ENCODE data around the gene KIAA0513. TPM values are rescaled to one million over a fixed set of nuclear protein-coding genes. Genes with fewer than 3 reads are reported as not detected.

Gene KIAA0513, protein sequence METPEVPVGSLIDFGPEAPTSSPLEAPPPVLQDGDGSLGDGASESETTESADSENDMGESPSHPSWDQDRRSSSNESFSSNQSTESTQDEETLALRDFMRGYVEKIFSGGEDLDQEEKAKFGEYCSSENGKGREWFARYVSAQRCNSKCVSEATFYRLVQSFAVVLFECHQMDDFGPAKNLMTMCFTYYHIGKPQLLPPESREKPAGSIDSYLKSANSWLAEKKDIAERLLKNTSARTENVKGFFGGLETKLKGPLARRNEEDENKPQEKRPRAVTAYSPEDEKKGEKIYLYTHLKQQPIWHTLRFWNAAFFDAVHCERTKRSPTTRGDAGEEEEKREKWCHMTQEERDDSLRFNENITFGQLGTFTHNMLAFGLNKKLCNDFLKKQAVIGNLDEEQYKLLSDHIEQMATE
- polyA plus RNA-seq (2012; ENCODE audit: low read depth, missing spikeins) = 7.1 TPM

DNA sequence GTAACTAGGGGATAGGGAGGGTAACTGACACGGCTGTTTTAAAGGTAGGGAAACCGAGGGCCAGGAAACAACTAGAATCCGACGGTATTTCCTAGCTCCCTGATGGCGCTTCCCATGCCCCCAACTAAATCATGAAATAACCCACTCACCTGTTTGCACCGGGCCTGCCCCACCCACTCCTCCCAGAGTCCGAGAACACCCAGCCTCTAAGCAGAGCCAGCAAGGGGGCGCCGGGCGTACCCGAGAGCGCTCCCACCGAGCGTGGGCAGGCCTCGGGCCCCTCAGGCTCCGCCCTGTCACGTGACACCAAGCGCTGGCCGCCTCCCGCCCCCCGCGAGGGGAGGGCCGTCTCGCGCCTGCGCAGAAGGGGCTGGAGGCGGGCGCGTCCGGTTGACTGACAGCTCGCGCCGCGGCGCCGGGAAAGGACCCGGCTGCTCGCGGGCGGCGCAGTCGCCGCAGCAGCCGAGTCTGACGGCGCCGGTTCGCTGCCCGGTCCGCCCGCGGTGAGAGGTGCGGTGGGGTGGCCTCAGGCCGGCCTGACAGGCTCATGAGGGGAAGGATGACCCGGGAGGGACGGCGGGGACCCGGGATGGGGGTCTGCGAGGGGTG, at the start of gene KIAA0513:
Gene KIAA0513 (plus strand): TSS at position 447 of the 609 bp plus-strand sequence. CDS start 39,277 bp downstream, outside the sequence.
- DNase-seq (ENCODE audit: insufficient read length, low spot score) = peak; percentile 94
- TF ChIP-seq SPI1 (IDR thresholded peaks at IDR 0.05; ENCODE audit: low read depth, low read length) (no peak), POU2F2 (IDR thresholded peaks at IDR 0.05; ENCODE audit: low read depth, low read length) (no peak), POLR2AphosphoS5 (IDR thresholded peaks at IDR 0.05; ENCODE audit: low read depth, low read length) (no peak), PAX5 (IDR thresholded peaks at IDR 0.05; ENCODE audit: insufficient read depth, low read length, severe bottlenecking) (peak; percentile 47), TAF1 (IDR thresholded peaks at IDR 0.05; ENCODE audit: low read depth, low read length) (no peak), POLR2A (IDR thresholded peaks at IDR 0.05; ENCODE audit: low read depth, low read length) (0 out of 2 replicates have a peak, but pooled peaks have one; percentile 24)
- FAIRE-seq = peak; percentile 97

DNA sequence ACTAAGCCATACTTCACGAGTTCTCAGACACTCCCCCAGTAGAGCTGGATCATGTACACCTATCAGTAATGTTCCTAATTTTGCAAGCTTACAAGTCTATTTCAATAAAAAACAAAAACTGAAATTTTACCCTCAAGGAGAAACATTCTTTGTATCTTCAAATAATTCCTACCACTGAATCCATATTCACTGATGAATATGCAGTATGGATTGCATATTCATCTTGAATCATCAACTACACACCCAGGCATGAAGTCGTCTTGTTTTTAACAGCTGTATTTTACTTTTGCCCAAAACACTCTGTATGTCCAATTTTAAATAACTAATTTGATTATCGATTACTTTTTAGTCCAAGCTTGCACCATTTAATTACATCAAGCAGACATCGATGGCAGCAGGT, 48.1 kb upstream of the KIAA0513 start:
- no peak for FAIRE-seq
- TF ChIP-seq SPI1 (IDR thresholded peaks at IDR 0.05; ENCODE audit: low read depth, low read length) (no peak), POLR2A (IDR thresholded peaks at IDR 0.05; ENCODE audit: low read depth, low read length) (no peak)
- no peak for DNase-seq (ENCODE audit: insufficient read length, low spot score)

DNA sequence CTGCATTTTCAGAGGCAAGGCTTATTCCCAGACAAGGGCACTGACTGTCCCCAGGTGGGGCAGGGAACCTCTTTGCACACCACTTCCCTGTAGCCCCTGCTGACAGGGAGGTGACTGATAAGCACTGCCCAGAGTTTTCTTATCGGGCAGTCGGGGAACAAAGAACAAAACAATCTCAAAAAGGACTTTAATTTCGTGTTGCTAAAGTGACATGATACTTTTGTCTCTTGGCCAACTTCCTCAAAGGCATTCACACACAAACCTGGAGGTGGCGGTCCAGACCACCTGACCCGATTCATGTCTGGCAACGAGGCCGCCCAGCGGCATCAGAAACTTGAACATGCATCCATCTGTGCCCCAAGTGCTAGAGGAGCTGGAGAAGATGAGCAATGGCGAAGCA, 45.2 kb upstream of the KIAA0513 start:
- no peak for DNase-seq (ENCODE audit: insufficient read length, low spot score)
- FAIRE-seq = no peak
- TF ChIP-seq SPI1 (IDR thresholded peaks at IDR 0.05; ENCODE audit: low read depth, low read length) (no peak), POU2F2 (IDR thresholded peaks at IDR 0.05; ENCODE audit: low read depth, low read length) (no peak)

DNA sequence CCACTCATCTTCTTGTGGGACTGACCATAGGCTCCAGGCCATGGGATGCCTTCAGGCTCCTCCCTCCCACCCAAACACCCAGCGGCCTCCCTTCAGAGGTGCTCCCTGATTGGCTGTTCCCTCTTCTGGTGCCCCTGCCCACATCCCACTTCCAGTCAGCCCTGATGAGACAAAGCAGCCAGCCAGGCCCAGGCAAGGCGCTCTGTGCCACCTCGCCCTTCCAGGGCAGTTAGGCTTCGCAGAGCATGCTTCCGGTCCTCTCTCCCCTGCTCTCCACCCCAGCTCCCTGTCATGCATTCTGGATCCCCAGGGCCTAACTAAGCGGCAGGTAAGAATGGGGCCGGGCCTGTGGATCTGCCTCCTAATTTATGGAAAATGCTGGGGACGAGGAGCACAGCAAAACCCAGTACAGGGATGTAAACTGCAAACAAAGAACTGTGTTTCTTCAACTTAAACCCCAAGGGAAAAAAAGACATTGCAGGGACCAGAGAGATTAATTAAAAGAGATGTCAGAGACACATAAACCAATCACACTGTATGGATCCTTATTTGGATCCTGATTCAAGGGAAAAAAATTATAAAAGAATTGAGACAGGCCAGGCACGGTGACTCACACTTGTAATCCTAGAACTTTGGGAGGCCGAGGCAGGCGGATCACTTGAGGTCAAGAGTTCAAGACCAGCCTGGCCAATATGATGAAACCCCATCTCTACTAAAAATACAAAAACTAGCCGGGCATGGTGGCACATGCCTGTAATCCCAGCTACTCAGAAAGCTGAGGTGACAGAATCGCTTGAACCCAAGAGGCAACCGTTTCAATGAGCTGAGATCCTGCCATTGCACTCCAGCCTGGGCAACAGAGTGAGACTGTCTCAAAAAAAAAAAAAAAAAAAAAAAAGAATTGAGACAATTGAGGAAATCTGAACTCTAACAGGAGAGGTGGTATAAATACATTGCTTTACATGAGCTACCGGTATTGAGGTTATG, 42.2 kb upstream of the KIAA0513 start:
- TF ChIP-seq POLR2AphosphoS5 (IDR thresholded peaks at IDR 0.05; ENCODE audit: low read depth, low read length) (no peak), POU2F2 (IDR thresholded peaks at IDR 0.05; ENCODE audit: low read depth, low read length) (no peak), TAF1 (IDR thresholded peaks at IDR 0.05; ENCODE audit: low read depth, low read length) (no peak), PAX5 (IDR thresholded peaks at IDR 0.05; ENCODE audit: insufficient read depth, low read length, severe bottlenecking) (no peak), POLR2A (IDR thresholded peaks at IDR 0.05; ENCODE audit: low read depth, low read length) (no peak), SPI1 (IDR thresholded peaks at IDR 0.05; ENCODE audit: low read depth, low read length) (no peak)
- FAIRE-seq (no peak), DNase-seq (ENCODE audit: insufficient read length, low spot score) (no peak)

DNA sequence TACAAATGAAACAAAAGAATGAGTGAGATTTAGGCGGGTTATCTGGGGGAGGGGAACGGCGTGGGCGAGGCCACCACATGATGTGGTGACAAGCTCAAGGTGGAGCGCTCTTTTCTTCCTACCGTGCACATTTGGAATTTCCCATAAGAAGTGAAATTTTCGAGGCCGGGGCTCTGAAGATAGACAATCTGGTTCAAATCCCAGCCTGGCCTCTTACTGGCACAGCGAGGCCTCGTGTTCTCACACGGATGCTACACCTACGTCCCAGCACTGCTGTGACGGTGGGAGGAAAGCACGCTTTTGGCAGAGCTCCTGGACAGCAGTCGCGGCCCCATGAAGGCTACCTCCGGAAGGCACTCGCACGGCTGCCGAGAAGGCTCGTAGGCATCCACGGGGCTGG, 41.5 kb upstream of the KIAA0513 start:
- TF ChIP-seq POU2F2 (IDR thresholded peaks at IDR 0.05; ENCODE audit: low read depth, low read length) (no peak), POLR2A (IDR thresholded peaks at IDR 0.05; ENCODE audit: low read depth, low read length) (no peak), PAX5 (IDR thresholded peaks at IDR 0.05; ENCODE audit: insufficient read depth, low read length, severe bottlenecking) (no peak), POLR2AphosphoS5 (IDR thresholded peaks at IDR 0.05; ENCODE audit: low read depth, low read length) (no peak), TAF1 (IDR thresholded peaks at IDR 0.05; ENCODE audit: low read depth, low read length) (no peak), SPI1 (IDR thresholded peaks at IDR 0.05; ENCODE audit: low read depth, low read length) (no peak)
- no peak for FAIRE-seq
- DNase-seq (ENCODE audit: insufficient read length, low spot score) = no peak

DNA sequence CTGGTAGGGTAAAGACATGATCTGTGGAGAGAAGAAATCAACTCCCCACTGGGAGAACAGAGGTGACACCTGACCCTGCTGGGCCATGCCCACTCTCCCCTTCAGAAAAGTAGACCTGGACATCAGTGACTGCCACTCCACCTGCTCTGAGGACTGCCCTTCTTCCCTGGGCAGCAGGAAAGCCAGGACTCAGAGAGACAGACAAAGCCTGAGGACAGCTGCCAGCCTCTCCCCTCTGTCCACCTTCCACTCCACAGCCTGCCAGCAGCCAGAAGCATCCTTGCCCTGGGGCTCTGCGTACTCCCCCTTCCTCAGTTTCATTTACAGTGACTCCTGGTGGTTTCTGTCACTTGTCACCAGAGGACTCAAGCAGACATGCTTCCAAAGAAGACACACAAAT, 40.7 kb upstream of the KIAA0513 start:
- TF ChIP-seq POLR2A (IDR thresholded peaks at IDR 0.05; ENCODE audit: low read depth, low read length) = no peak
- FAIRE-seq (no peak), DNase-seq (ENCODE audit: insufficient read length, low spot score) (no peak)

DNA sequence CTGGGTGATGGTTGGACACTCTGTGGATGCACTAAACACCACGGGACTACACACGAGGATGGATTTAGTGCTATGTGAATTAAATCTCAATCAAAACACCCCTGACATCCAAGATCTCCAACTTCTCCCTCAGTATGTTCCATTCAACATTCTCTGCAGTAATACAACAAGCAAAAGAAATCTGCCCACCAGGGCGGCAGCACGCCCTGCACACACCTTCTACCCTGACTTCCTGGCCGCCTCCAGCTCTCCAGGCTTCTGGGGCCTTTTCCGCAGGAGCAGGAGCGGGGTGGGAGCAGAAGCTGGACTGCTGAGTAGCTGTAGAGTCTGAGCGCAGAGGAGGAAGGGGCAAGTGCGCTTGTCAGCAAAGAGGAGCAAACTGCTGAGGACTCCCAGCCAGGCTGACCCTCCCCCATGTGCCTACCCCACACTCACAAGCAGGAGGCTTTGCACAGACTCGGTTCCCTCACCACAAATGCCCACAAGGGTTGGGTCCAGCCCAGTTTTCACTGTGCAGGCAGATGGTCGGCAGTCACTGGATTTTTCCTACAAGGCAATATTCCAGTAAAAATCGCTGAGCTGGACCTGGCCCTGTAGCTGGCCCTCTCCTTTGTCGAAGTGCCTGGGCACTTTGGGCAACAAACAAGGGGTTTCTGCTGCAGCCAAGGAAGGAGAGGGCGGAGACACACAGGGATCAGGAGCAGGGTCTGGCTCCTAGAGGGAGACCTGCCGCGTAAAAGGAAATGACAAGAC, 39.1 kb upstream of the KIAA0513 start:
- DNase-seq (ENCODE audit: insufficient read length, low spot score) = no peak
- TF ChIP-seq PAX5 (IDR thresholded peaks at IDR 0.05; ENCODE audit: insufficient read depth, low read length, severe bottlenecking) (no peak), POLR2AphosphoS5 (IDR thresholded peaks at IDR 0.05; ENCODE audit: low read depth, low read length) (no peak), TAF1 (IDR thresholded peaks at IDR 0.05; ENCODE audit: low read depth, low read length) (no peak), SPI1 (IDR thresholded peaks at IDR 0.05; ENCODE audit: low read depth, low read length) (no peak), POU2F2 (IDR thresholded peaks at IDR 0.05; ENCODE audit: low read depth, low read length) (no peak), POLR2A (IDR thresholded peaks at IDR 0.05; ENCODE audit: low read depth, low read length) (no peak)
- no peak for FAIRE-seq

DNA sequence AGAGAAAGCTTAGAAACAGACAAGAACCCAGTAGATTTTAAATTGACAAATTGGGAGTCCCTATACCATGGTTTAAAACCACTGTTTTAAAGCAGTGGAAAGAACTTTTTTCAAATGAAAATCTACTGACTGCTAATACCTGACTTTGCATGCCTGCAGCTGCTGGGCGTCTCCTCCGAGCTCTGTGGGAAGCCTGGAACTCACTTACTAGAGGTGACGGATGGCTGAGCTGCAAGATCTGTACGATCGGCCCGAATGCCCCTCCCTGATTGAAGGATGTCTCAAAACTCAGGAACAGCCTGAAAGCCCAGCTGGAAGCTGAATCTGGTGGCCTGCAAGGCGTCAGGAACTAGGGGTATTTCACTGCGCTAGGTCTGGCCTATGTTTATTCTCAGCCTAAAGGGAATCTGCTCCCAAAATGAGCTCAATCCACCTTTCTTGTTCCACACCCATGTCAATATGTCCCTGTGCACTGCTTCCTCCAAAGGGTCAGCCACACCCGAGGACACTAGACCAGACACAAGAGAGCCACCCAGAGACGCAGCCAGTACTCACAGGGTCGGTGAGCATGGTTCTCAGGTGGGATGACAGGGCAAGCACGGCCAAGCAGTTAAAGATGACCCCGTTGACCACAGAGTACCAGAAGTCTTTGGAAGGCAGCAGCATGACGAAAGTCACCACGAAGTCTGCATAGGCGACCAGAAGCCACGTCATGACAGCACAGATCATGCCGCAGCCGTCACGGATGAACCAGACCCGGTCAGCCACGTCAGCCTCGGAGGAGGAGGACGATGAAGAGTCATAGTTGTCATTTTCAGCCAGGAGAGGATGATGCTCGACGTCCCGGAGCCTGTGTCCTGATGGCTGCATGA, 37.6 kb upstream of the KIAA0513 start:
- no peak for FAIRE-seq
- DNase-seq (ENCODE audit: insufficient read length, low spot score) = no peak
- TF ChIP-seq POLR2AphosphoS5 (IDR thresholded peaks at IDR 0.05; ENCODE audit: low read depth, low read length) (no peak), TAF1 (IDR thresholded peaks at IDR 0.05; ENCODE audit: low read depth, low read length) (no peak), SPI1 (IDR thresholded peaks at IDR 0.05; ENCODE audit: low read depth, low read length) (no peak), POLR2A (IDR thresholded peaks at IDR 0.05; ENCODE audit: low read depth, low read length) (no peak), POU2F2 (IDR thresholded peaks at IDR 0.05; ENCODE audit: low read depth, low read length) (no peak), PAX5 (IDR thresholded peaks at IDR 0.05; ENCODE audit: insufficient read depth, low read length, severe bottlenecking) (no peak)
